H9 (cell line): Measurements from ENCODE around the gene SLC25A26. TPM values are rescaled to one million over a fixed set of nuclear protein-coding genes. Genes with fewer than 3 reads are reported as not detected.

Source experiments
- DNase-seq: peaks from one replicate; pipeline ENCODE4 v3.0.0-alpha.2; 2017
- H2AFZ ChIP-seq: one replicate; pipeline ENCODE4 v1.6.1; 2013; ENCODE audit warnings: mild to moderate bottlenecking, low read length, control low read depth, moderate library complexity
- H2AK5ac ChIP-seq: 2 replicates; pipeline ENCODE4 v1.6.1; 2013; ENCODE audit warnings: low read length, control low read depth, mixed read lengths; ENCODE audit not compliant: insufficient read length
- H2BK120ac ChIP-seq: one replicate; pipeline ENCODE4 v1.6.1; 2013; ENCODE audit warnings: low read depth, mild to moderate bottlenecking, low read length, control low read depth, inconsistent platforms; ENCODE audit not compliant: poor library complexity, severe bottlenecking
- H2BK12ac ChIP-seq: 2 replicates; pipeline ENCODE4 v1.6.1; 2013; ENCODE audit warnings: low read length, control low read depth, mixed read lengths, low read depth; ENCODE audit not compliant: insufficient read length
- H2BK15ac ChIP-seq: 2 replicates; pipeline ENCODE4 v1.6.1; 2013; ENCODE audit warnings: low read depth, low read length, control low read depth
- H2BK20ac ChIP-seq: one replicate; pipeline ENCODE4 v1.6.1; 2013; ENCODE audit warnings: low read depth, mild to moderate bottlenecking, low read length, control low read depth, inconsistent platforms; ENCODE audit not compliant: poor library complexity, severe bottlenecking
- H2BK5ac ChIP-seq: 2 replicates; pipeline ENCODE4 v1.6.1; 2013; ENCODE audit warnings: low read length, control low read depth, mixed read lengths; ENCODE audit not compliant: insufficient read length
- H3K14ac ChIP-seq: 2 replicates; pipeline ENCODE4 v1.6.1; 2013; ENCODE audit warnings: low read length, control low read depth; ENCODE audit not compliant: insufficient read depth
- H3K18ac ChIP-seq: 2 replicates; pipeline ENCODE4 v1.6.1; 2013; ENCODE audit warnings: low read depth, mild to moderate bottlenecking, mixed read lengths, low read length, control low read depth; ENCODE audit not compliant: insufficient read length
- H3K23ac ChIP-seq: 2 replicates; pipeline ENCODE4 v1.6.1; 2013; ENCODE audit warnings: low read length, control low read depth, mixed read lengths, low read depth; ENCODE audit not compliant: insufficient read length
- H3K23me2 ChIP-seq: 2 replicates; pipeline ENCODE4 v1.6.1; 2013; ENCODE audit warnings: low read depth, mild to moderate bottlenecking, mixed read lengths, low read length, control low read depth; ENCODE audit not compliant: insufficient read length, poor library complexity, severe bottlenecking
- H3K27ac ChIP-seq: 2 replicates; pipeline ENCODE4 v1.5.1; 2013; ENCODE audit warnings: low read length, control low read depth, mixed read lengths, low read depth; ENCODE audit not compliant: insufficient read length
- H3K27me3 ChIP-seq: 2 replicates; pipeline ENCODE4 v1.6.1; 2013; ENCODE audit warnings: low read length, control low read depth, inconsistent platforms; ENCODE audit not compliant: insufficient read depth
- H3K4ac ChIP-seq: 2 replicates; pipeline ENCODE4 v1.6.1; 2013; ENCODE audit warnings: low read depth, mild to moderate bottlenecking, control low read depth, inconsistent platforms, low read length, moderate library complexity
- H3K4me1 ChIP-seq: 2 replicates; pipeline ENCODE4 v1.6.1; 2013; ENCODE audit warnings: low read length, control low read depth, inconsistent platforms; ENCODE audit not compliant: insufficient read depth
- H3K4me2 ChIP-seq: 2 replicates; pipeline ENCODE4 v1.6.1; 2013; ENCODE audit warnings: low read length, control low read depth, mixed read lengths; ENCODE audit not compliant: insufficient read length, insufficient read depth
- H3K56ac ChIP-seq: 2 replicates; pipeline ENCODE4 v1.6.1; 2013; ENCODE audit warnings: low read depth, mild to moderate bottlenecking, mixed read lengths, low read length, control low read depth; ENCODE audit not compliant: insufficient read length
- H3K79me1 ChIP-seq: 2 replicates; pipeline ENCODE4 v1.6.1; 2013; ENCODE audit warnings: low read depth, mild to moderate bottlenecking, moderate library complexity, low read length, control low read depth, inconsistent platforms; ENCODE audit not compliant: insufficient read depth, poor library complexity, severe bottlenecking
- H3K79me2 ChIP-seq: 2 replicates; pipeline ENCODE4 v1.6.1; 2013; ENCODE audit warnings: low read length, control low read depth, inconsistent platforms; ENCODE audit not compliant: insufficient read depth
- H3K9ac ChIP-seq: 2 replicates; pipeline ENCODE4 v1.6.1; 2013; ENCODE audit warnings: low read length, control low read depth, mixed read lengths; ENCODE audit not compliant: insufficient read length; ENCODE audit errors: extremely low read depth
- H3K9me3 ChIP-seq: one replicate; pipeline ENCODE4 v1.6.1; 2013; ENCODE audit warnings: low read depth, low read length, inconsistent platforms; ENCODE audit not compliant: control insufficient read depth
- H3T11ph ChIP-seq: one replicate; pipeline ENCODE4 v1.6.1; 2013; ENCODE audit warnings: mild to moderate bottlenecking, low read length, control low read depth, inconsistent platforms
- H4K20me1 ChIP-seq: one replicate; pipeline ENCODE4 v1.6.1; 2013; ENCODE audit not compliant: control insufficient read depth, insufficient read length, insufficient read depth
- H4K5ac ChIP-seq: 2 replicates; pipeline ENCODE4 v1.6.1; 2013; ENCODE audit warnings: low read depth, mild to moderate bottlenecking, mixed read lengths, low read length, control low read depth; ENCODE audit not compliant: insufficient read length
- H4K8ac ChIP-seq: replicated peaks from 2 replicates; pipeline ENCODE4 v1.6.1; 2013; ENCODE audit warnings: low read length, control low read depth, mixed read lengths, low read depth; ENCODE audit not compliant: insufficient read length
- H4K91ac ChIP-seq: 2 replicates; pipeline ENCODE4 v1.6.1; 2013; ENCODE audit warnings: low read depth, mild to moderate bottlenecking, moderate library complexity, mixed read lengths, low read length, control low read depth; ENCODE audit not compliant: insufficient read length
- H3K27ac Mint-ChIP-seq, 3 experiments: 2 replicates in 2 of 3; 3 replicates in 1 of 3; pipeline ENCODE4 v1.8.0; 2020 to 2021; ENCODE audit warnings: mixed read lengths in 3 of 3, mild to moderate bottlenecking in 1 of 3, moderate library complexity in 1 of 3
- H3K27me3 Mint-ChIP-seq: 2 replicates; pipeline ENCODE4 v1.8.0; 2021; ENCODE audit warnings: low read depth, mild to moderate bottlenecking, moderate library complexity, mixed read lengths
- H3K36me3 Mint-ChIP-seq, 3 experiments: 2 replicates in 2 of 3; 3 replicates in 1 of 3; pipeline ENCODE4 v1.8.0; 2020 to 2021; ENCODE audit warnings: low read depth in 3 of 3, mixed read lengths in 3 of 3; ENCODE audit not compliant: insufficient read depth in 1 of 3
- H3K4me1 Mint-ChIP-seq, 2 experiments: 2 replicates each; pipeline ENCODE4 v1.8.0; 2020; ENCODE audit warnings: mixed read lengths in 2 of 2
- H3K4me3 Mint-ChIP-seq, 2 experiments: 2 replicates in 1 of 2; 3 replicates in 1 of 2; pipeline ENCODE4 v1.8.0; 2020 to 2021; ENCODE audit warnings: mild to moderate bottlenecking in 2 of 2, mixed read lengths in 2 of 2, moderate library complexity in 1 of 2
- H3K9me3 Mint-ChIP-seq, 2 experiments: 2 replicates in 1 of 2; 3 replicates in 1 of 2; pipeline ENCODE4 v1.8.0; 2020; ENCODE audit warnings: mild to moderate bottlenecking in 2 of 2, mixed read lengths in 2 of 2, moderate library complexity in 1 of 2
- CTCF ChIP-seq: fragments of 200-600 bp; sonication (generic); conservative IDR thresholded peaks from 3 replicates; pipeline ENCODE4 v1.8.0; 2021; ENCODE audit warnings: antibody characterized with exemption, mild to moderate bottlenecking
- WGBS: extraction: QIAGEN DNeasy Blood & Tissue Kit; methylation state at CpG from one replicate; pipeline ENCODE4 v1.1.7; 2013; ENCODE audit warnings: missing lambda C conversion rate, low lambda C conversion rate, mixed read lengths; ENCODE audit not compliant: insufficient read length; ENCODE audit errors: extremely low coverage; 5-methylcytosine and 5-hydroxymethylcytosine counted together
- total RNA-seq: library from RNA; stranded (reverse); gene quantifications from 2 replicates; pipeline ENCODE4 v1.2.1, GENCODE V29; 2021

Gene SLC25A26
- total RNA-seq, 1 experiment from 2014 or later = 30.2 TPM

DNA sequence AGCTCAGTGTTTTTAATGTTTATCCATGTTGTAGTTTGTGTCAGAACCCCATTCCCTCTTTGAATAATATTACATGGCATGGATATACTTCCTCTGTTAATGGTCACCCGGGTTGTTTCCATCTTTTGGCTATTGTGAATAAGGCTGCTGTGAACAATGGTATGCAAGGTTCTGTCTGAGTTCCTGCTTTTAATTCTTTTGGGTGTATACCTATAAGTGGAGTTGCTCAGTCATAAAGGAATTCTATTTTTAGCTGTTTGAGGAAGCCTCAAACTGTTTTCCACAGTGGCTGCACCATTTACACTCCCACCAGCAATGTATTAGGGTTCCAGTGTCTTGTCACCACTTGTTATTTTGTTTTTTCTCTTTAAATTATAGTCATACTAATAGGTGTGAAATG, 99.6 kb downstream of the SLC25A26 start:
- no peak overlapping the region for H2BK5ac ChIP-seq
- TF ChIP-seq CTCF = no peak
- H3K4me2 ChIP-seq = no peak overlapping the region
- no peak overlapping the region for H2AFZ ChIP-seq
- no peak overlapping the region for H3K23ac ChIP-seq
- H4K8ac ChIP-seq = no peak overlapping the region
- no peak overlapping the region for H2BK15ac ChIP-seq
- H2AK5ac ChIP-seq = no peak overlapping the region
- H4K20me1 ChIP-seq = no peaks in the 10 kb centered on the region
- Mint-ChIP-seq H3K27me3 (no peaks in the 10 kb centered on the region), H3K36me3 (no peaks in the 10 kb centered on the region; a peak in 1 of 7 replicates), H3K4me3 (no peak overlapping the region), H3K27ac (peak overlapping the region in 1 of 3 experiments; percentile 11; a peak in 1 of 7 replicates), H3K4me1 (peaks cover 16 to 24% of the 10 kb centered on the region in 2 experiments), H3K9me3 (0 out of 5 replicates have a peak, but pooled peaks cover 0 to 2% of the 10 kb centered on the region in 2 experiments)
- no peak overlapping the region for H2BK12ac ChIP-seq
- H3K14ac ChIP-seq = no peak overlapping the region
- no peaks in the 10 kb centered on the region for H3K23me2 ChIP-seq
- no peak overlapping the region for H4K5ac ChIP-seq
- H3K27ac ChIP-seq = no peak overlapping the region
- no peak overlapping the region for H3K4ac ChIP-seq
- no peak overlapping the region for H4K91ac ChIP-seq
- no peaks in the 10 kb centered on the region for H3K27me3 ChIP-seq
- no CpG with 5 or more reads among the region's 1 CpG for whole genome bisulfite sequencing
- no peak overlapping the region for H2BK20ac ChIP-seq
- no peak overlapping the region for H2BK120ac ChIP-seq
- H3K4me1 ChIP-seq = peaks cover 4% of the 10 kb centered on the region
- no peak overlapping the region for H3T11ph ChIP-seq
- no peaks in the 10 kb centered on the region for H3K79me2 ChIP-seq
- no peak for DNase-seq
- H3K9me3 ChIP-seq = no peaks in the 10 kb centered on the region
- no peak overlapping the region for H3K56ac ChIP-seq
- no peak overlapping the region for H3K18ac ChIP-seq
- H3K9ac ChIP-seq = no peak overlapping the region
- no peaks in the 10 kb centered on the region for H3K79me1 ChIP-seq
